NCI-H526 (cell line): Measurements from ENCODE around the gene RWDD1.
A peak's percentile ranks its signal among the peaks of the same experiment; 100 is the strongest.
"Not testable (repeated sequence)": the region's sequence is repeated elsewhere in the genome, so short reads cannot be mapped to it uniquely, and the experiment has no call there.

ENCODE experiments used
- DNase-seq, 2 experiments: peaks; one replicate each; lab custom pipeline; 2025; lab: John Stamatoyannopoulos, UW

RWDD1 gene

GRCh38 chr6:116561377-116562018 lies 9.8 kb upstream of the RWDD1 start:
- DNase-seq: peak in 1 of 2 experiments; percentile 77

GRCh38 chr6:116562019-116562403 lies 9.3 kb upstream of the RWDD1 start:
- DNase-seq: no peak

- no peak for DNase-seq
Observed at GRCh38 chr6:116562614-116563013, 8.7 kb upstream of the RWDD1 start.

GRCh38 chr6:116563830-116564229 lies 7.5 kb upstream of the RWDD1 start:
- no peak for DNase-seq

GRCh38 chr6:116564311-116564710 lies 7.0 kb upstream of the RWDD1 start:
- no peak for DNase-seq

GRCh38 chr6:116564921-116565872 lies 6.1 kb upstream of the RWDD1 start:
- peak in 1 of 2 experiments; percentile 22 for DNase-seq

GRCh38 chr6:116568111-116568510 lies 3.2 kb upstream of the RWDD1 start:
- DNase-seq: no peak

GRCh38 chr6:116568821-116569755 lies 2.2 kb upstream of the RWDD1 start:
- DNase-seq: no peak

GRCh38 chr6:116571683-116572000 lies 338 bp downstream of the RWDD1 start:
- DNase-seq: no peak

- DNase-seq: peak in 1 of 2 experiments; percentile 22
Observed at GRCh38 chr6:116572162-116572561, 858 bp downstream of the RWDD1 start.

- DNase-seq: no peak
Observed at GRCh38 chr6:116575227-116575626, 3.9 kb downstream of the RWDD1 start.

- no peak for DNase-seq
Observed at GRCh38 chr6:116577486-116577885, 6.2 kb downstream of the RWDD1 start.

- no peak for DNase-seq
Observed at GRCh38 chr6:116578335-116578734, 7.0 kb downstream of the RWDD1 start.

- no peak for DNase-seq
Observed at GRCh38 chr6:116579143-116579542, 7.8 kb downstream of the RWDD1 start.

- no peak for DNase-seq
Observed at GRCh38 chr6:116580198-116580597, 8.9 kb downstream of the RWDD1 start.

GRCh38 chr6:116586276-116586675 lies 15.0 kb downstream of the RWDD1 start:
- DNase-seq: no peak

GRCh38 chr6:116586738-116587137 lies 15.4 kb downstream of the RWDD1 start:
- DNase-seq: no peak

- no peak for DNase-seq
Observed at GRCh38 chr6:116595247-116595646, 23.9 kb downstream of the RWDD1 start.

GRCh38 chr6:116596815-116597214 lies 25.5 kb downstream of the RWDD1 start:
- no peak for DNase-seq

- DNase-seq: not testable (repeated sequence)
Observed at GRCh38 chr6:116603916-116604315, 32.6 kb downstream of the RWDD1 start.

GRCh38 chr6:116604868-116605267 lies 33.6 kb downstream of the RWDD1 start:
- DNase-seq: not testable (repeated sequence)

- no peak for DNase-seq
Observed at GRCh38 chr6:116605935-116606334, 34.6 kb downstream of the RWDD1 start.
